Memory B cell (primary cell): ENCODE data around the gene CMPK2.

Experiments used
- ATAC-seq: fragments of 150-1000 bp; cut with Tn5 transposase; 2 replicates; pipeline ENCODE4 v1.10.0; 2021; ENCODE audit warnings: low read depth, mild to moderate bottlenecking, moderate library complexity
- DNase-seq, 2 donors: peaks; one replicate each; pipeline ENCODE4 v3.0.0; 2022; ENCODE audit warnings: low spot score in 2 of 2
- H3K27ac Mint-ChIP-seq: one replicate; pipeline ENCODE4 v1.8.0; 2022; ENCODE audit warnings: mild to moderate bottlenecking, moderate library complexity, mixed read lengths
- H3K27me3 Mint-ChIP-seq: one replicate; pipeline ENCODE4 v1.8.0; 2022; ENCODE audit warnings: mixed read lengths
- H3K36me3 Mint-ChIP-seq: one replicate; pipeline ENCODE4 v1.8.0; 2022; ENCODE audit warnings: mild to moderate bottlenecking, mixed read lengths
- H3K4me1 Mint-ChIP-seq: one replicate; pipeline ENCODE4 v1.8.0; 2022; ENCODE audit warnings: mixed read lengths
- H3K4me3 Mint-ChIP-seq: one replicate; pipeline ENCODE4 v1.8.0; 2022; ENCODE audit warnings: mild to moderate bottlenecking, moderate library complexity, mixed read lengths
- H3K9me3 Mint-ChIP-seq: one replicate; pipeline ENCODE4 v1.8.0; 2022; ENCODE audit warnings: mixed read lengths

CMPK2 gene

GRCh38 chr2:6822406-6822805 lies 43.3 kb downstream of the CMPK2 start:
- DNase-seq (no peak), ATAC-seq (no peak)
- no peaks in the 10 kb centered on the region for H3K36me3 Mint-ChIP-seq
- no peak overlapping the region for H3K4me3 Mint-ChIP-seq
- H3K27ac Mint-ChIP-seq: no peak overlapping the region
- peaks cover 10% of the 10 kb centered on the region for H3K4me1 Mint-ChIP-seq
- H3K9me3 Mint-ChIP-seq: peaks cover 1% of the 10 kb centered on the region
- peaks cover 11% of the 10 kb centered on the region for H3K27me3 Mint-ChIP-seq

DNA sequence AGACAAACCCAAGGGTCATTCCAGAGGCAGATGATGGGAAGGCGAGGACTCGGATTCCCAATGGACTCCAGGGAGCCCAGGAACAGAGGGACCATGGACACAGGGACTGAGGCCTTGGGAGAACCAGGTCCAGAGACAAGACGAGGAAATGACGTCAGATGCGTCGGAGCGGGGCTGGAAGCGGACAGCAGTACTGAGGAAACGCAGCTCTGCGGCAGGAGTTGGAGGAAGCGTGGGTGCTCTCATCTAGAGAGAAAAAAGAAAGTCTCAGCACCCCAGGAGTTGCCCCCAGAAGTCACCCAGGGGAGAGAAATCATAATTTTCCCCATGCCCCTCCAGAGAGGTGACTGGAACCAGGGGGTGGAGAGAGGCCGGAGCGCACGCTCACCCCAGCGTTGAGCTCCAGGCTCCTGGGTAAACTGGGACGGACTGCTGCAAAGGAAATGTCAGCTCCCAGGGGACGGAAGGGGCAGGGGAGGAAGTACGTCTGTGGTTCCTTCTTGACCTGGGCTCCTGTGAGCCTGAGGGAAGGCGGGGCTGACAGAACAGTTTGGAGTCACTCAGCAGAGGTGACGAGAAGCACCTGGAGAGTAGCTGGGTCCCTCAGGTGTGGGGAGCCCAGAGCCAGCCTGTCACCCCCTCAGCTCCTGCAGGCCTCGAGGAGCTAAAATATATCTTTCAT lies 44.7 kb downstream of the CMPK2 start:
- H3K27me3 Mint-ChIP-seq: peaks cover 12% of the 10 kb centered on the region
- H3K27ac Mint-ChIP-seq: no peak overlapping the region
- H3K4me1 Mint-ChIP-seq: peaks cover 5% of the 10 kb centered on the region
- H3K9me3 Mint-ChIP-seq: no peaks in the 10 kb centered on the region
- H3K4me3 Mint-ChIP-seq: no peak overlapping the region
- no peak for DNase-seq
- no peaks in the 10 kb centered on the region for H3K36me3 Mint-ChIP-seq
- ATAC-seq: no peak

DNA sequence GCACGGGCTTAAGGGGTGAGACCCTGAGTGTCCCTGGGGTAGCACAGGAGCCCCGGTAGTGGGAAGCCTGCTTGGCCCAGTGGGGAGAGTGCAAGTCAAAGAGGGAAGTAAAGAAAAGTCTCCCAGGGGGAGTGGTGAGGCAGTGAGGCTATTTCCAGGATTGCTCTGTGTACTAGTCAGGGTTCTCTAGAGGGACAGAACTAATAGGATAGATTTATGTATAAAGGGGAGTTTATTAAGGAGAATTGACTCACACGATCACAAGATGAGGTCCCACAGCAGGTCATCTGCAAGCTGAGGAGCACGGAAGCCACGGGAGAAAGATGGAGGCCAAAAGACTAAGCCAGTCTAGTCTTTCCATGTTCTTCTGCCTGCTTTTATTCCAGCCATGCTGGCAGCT lies 45.5 kb downstream of the CMPK2 start:
- Mint-ChIP-seq H3K27ac (no peak overlapping the region), H3K4me1 (peaks cover 5% of the 10 kb centered on the region), H3K4me3 (no peak overlapping the region), H3K9me3 (no peaks in the 10 kb centered on the region), H3K36me3 (no peaks in the 10 kb centered on the region), H3K27me3 (peaks cover 12% of the 10 kb centered on the region)
- DNase-seq: no peak
- no peak for ATAC-seq

- Mint-ChIP-seq H3K27ac (no peak overlapping the region), H3K27me3 (peaks cover 12% of the 10 kb centered on the region), H3K36me3 (no peaks in the 10 kb centered on the region), H3K9me3 (no peaks in the 10 kb centered on the region), H3K4me3 (no peak overlapping the region), H3K4me1 (peaks cover 5% of the 10 kb centered on the region)
- DNase-seq (no peak), ATAC-seq (no peak)
Observed at GRCh38 chr2:6819668-6820067, 46.0 kb downstream of the CMPK2 start.

DNA sequence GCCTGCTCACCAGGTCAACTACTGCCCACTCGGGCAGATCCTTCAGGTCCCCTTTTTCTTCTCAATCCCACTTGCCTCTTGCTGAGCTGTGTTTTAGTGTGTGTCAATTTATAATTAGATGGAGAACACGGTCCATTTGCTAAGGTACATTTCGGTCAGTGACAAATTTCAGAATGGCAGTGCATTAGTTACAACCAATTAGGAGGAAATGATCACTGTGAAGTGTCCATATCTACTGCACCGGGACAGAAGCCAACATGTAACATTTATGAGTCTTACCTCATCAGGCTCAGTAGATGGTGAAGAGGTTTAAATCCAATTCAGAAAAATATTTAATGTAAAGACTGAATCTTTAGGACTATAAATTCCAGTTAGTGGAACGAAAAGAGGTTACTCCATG lies 47.7 kb downstream of the CMPK2 start:
- no peak overlapping the region for H3K4me3 Mint-ChIP-seq
- H3K36me3 Mint-ChIP-seq: no peaks in the 10 kb centered on the region
- no peak for DNase-seq
- no peak for ATAC-seq
- peaks cover 18% of the 10 kb centered on the region for H3K27me3 Mint-ChIP-seq
- H3K4me1 Mint-ChIP-seq: peaks cover 7% of the 10 kb centered on the region
- H3K27ac Mint-ChIP-seq: no peak overlapping the region
- no peaks in the 10 kb centered on the region for H3K9me3 Mint-ChIP-seq

- no peak for ATAC-seq
- Mint-ChIP-seq H3K9me3 (no peaks in the 10 kb centered on the region), H3K4me3 (no peak overlapping the region), H3K36me3 (no peaks in the 10 kb centered on the region), H3K27ac (no peak overlapping the region), H3K4me1 (peaks cover 2% of the 10 kb centered on the region), H3K27me3 (peaks cover 16% of the 10 kb centered on the region)
- DNase-seq: no peak
Observed at GRCh38 chr2:6814869-6815268, 50.8 kb downstream of the CMPK2 start.

DNA sequence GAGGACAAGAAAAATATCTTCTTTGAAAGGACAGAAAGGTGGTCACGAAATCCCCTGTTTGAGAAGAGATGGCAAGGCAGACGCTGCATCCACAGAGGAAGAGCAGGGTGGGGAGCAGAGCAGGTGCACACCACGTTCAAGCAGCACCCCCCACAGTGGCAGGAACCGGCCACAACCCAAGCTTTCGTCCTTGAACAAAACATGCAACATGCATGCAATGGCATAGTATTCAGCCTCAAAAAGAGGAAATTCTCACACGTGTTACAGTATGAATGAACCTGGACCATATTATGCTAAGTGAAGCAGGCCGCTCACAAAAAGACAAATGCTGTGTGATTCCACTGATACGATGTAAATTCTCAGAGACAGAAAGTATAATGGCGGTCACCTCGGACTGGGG lies 51.4 kb downstream of the CMPK2 start:
- Mint-ChIP-seq H3K4me3 (no peak overlapping the region), H3K9me3 (no peaks in the 10 kb centered on the region), H3K27ac (no peak overlapping the region)

DNA sequence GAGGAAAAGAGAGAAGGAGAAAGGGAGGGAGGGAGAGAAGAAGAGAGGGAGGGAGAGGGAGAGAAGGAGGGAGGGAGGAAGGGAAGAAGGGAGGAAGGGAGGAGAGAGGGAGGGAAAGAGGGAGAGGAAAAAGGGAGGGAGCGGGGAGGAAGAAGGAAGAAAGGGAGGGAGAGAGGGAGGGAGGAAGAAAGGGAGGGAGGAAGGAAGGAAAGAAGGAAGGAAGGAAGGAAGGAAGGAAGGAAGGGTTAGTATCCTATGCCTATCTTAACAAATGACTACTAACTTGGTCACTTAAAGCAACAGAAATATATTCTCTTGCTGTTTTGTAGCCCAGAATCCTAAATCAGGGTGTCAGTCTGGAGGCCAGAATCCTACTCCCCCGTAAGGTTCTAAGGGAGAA lies 52.1 kb downstream of the CMPK2 start:
- ATAC-seq: no peak
- Mint-ChIP-seq H3K27ac (no peak overlapping the region), H3K4me1 (peaks cover 4% of the 10 kb centered on the region), H3K4me3 (no peak overlapping the region), H3K27me3 (peaks cover 17% of the 10 kb centered on the region), H3K9me3 (no peaks in the 10 kb centered on the region), H3K36me3 (no peaks in the 10 kb centered on the region)
- no peak for DNase-seq

More for the DNA sequence above, 51.4 kb downstream of the CMPK2 start:
- peaks cover 2% of the 10 kb centered on the region for H3K4me1 Mint-ChIP-seq
- no peak for DNase-seq
- peaks cover 15% of the 10 kb centered on the region for H3K27me3 Mint-ChIP-seq
- no peak for ATAC-seq
- H3K36me3 Mint-ChIP-seq: no peaks in the 10 kb centered on the region

- Mint-ChIP-seq H3K9me3 (no peaks in the 10 kb centered on the region), H3K27ac (no peak overlapping the region), H3K36me3 (no peaks in the 10 kb centered on the region), H3K27me3 (peaks cover 17% of the 10 kb centered on the region), H3K4me1 (peaks cover 6% of the 10 kb centered on the region), H3K4me3 (no peak overlapping the region)
- ATAC-seq: no peak
- DNase-seq: no peak
Observed at GRCh38 chr2:6812857-6813530, 52.7 kb downstream of the CMPK2 start.

GRCh38 chr2:6810961-6811360 lies 54.7 kb downstream of the CMPK2 start:
- Mint-ChIP-seq H3K4me1 (peaks cover 9% of the 10 kb centered on the region), H3K27ac (no peak overlapping the region), H3K36me3 (no peaks in the 10 kb centered on the region), H3K27me3 (peaks cover 21% of the 10 kb centered on the region), H3K4me3 (no peak overlapping the region), H3K9me3 (no peaks in the 10 kb centered on the region)
- ATAC-seq: no peak
- DNase-seq: no peak

- DNase-seq (no peak), ATAC-seq (no peak)
- Mint-ChIP-seq H3K36me3 (no peaks in the 10 kb centered on the region), H3K4me3 (no peak overlapping the region), H3K27ac (no peak overlapping the region), H3K9me3 (no peaks in the 10 kb centered on the region), H3K27me3 (peaks cover 25% of the 10 kb centered on the region), H3K4me1 (peaks cover 9% of the 10 kb centered on the region)
Observed at GRCh38 chr2:6808426-6808825, 57.3 kb downstream of the CMPK2 start.

- Mint-ChIP-seq H3K9me3 (no peaks in the 10 kb centered on the region), H3K27ac (no peak overlapping the region), H3K4me3 (no peak overlapping the region), H3K36me3 (no peaks in the 10 kb centered on the region), H3K27me3 (peaks cover 27% of the 10 kb centered on the region), H3K4me1 (peaks cover 7% of the 10 kb centered on the region)
- DNase-seq (no peak), ATAC-seq (no peak)
Observed at GRCh38 chr2:6806604-6807003, 59.1 kb downstream of the CMPK2 start.

- Mint-ChIP-seq H3K9me3 (no peaks in the 10 kb centered on the region), H3K27ac (no peak overlapping the region), H3K4me3 (no peak overlapping the region), H3K4me1 (no peaks in the 10 kb centered on the region), H3K36me3 (no peaks in the 10 kb centered on the region), H3K27me3 (peaks cover 16% of the 10 kb centered on the region)
- DNase-seq: no peak
- no peak for ATAC-seq
Observed at GRCh38 chr2:6800553-6800952, 65.2 kb downstream of the CMPK2 start.
